ENCODE data around the gene CHST4.

Gene CHST4

GRCh38 chr16:71507061-71507460, 19.2 kb upstream of the CHST4 start:
- TF ChIP-seq EZH2 (IDR thresholded peaks at IDR 0.05; ENCODE audit: borderline replicate concordance, low read depth, low read length, severe bottlenecking) (no peak), CTCF (IDR thresholded peaks at IDR 0.05; ENCODE audit: borderline replicate concordance, extremely low read depth, low read length, poor library complexity, severe bottlenecking) (no peak)
- Histone ChIP-seq H2AFZ (ENCODE audit: low read depth, low read length) (no peak overlapping the region), H3K9ac (ENCODE audit: low read depth, low read length) (no peak overlapping the region), H3K27me3 (ENCODE audit: insufficient read depth, low read length, poor library complexity) (no peaks in the 10 kb centered on the region), H3K4me2 (ENCODE audit: insufficient read depth, low read length) (no peak overlapping the region), H3K4me3 (ENCODE audit: low read depth in 1 of 2, low read length in 2 of 2) (no peak overlapping the region), H3K4me1 (ENCODE audit: insufficient read depth, low read length) (no peaks in the 10 kb centered on the region), H4K20me1 (ENCODE audit: insufficient read depth, low read length) (no peaks in the 10 kb centered on the region), H3K36me3 (ENCODE audit: insufficient read depth, low read length) (no peaks in the 10 kb centered on the region), H3K79me2 (ENCODE audit: insufficient read depth, low read length) (no peaks in the 10 kb centered on the region), H3K27ac (ENCODE audit: low read length) (no peak overlapping the region), H3K9me3 (ENCODE audit: insufficient read depth, low read length, severe bottlenecking) (no peaks in the 10 kb centered on the region)
- no peak for DNase-seq
- no peak for ATAC-seq (ENCODE audit: insufficient read depth, low read depth)

GRCh38 chr16:71513302-71513701, 12.9 kb upstream of the CHST4 start:
- Histone ChIP-seq H3K27ac (ENCODE audit: low read length) (no peak overlapping the region), H2AFZ (ENCODE audit: low read depth, low read length) (no peak overlapping the region), H3K9ac (ENCODE audit: low read depth, low read length) (no peak overlapping the region), H3K9me3 (ENCODE audit: insufficient read depth, low read length, severe bottlenecking) (no peaks in the 10 kb centered on the region), H3K36me3 (ENCODE audit: insufficient read depth, low read length) (no peaks in the 10 kb centered on the region), H3K4me1 (ENCODE audit: insufficient read depth, low read length) (no peaks in the 10 kb centered on the region), H3K4me2 (ENCODE audit: insufficient read depth, low read length) (no peak overlapping the region), H4K20me1 (ENCODE audit: insufficient read depth, low read length) (no peaks in the 10 kb centered on the region), H3K4me3 (ENCODE audit: low read depth in 1 of 2, low read length in 2 of 2) (no peak overlapping the region), H3K27me3 (ENCODE audit: insufficient read depth, low read length, poor library complexity) (peaks cover 2% of the 10 kb centered on the region), H3K79me2 (ENCODE audit: insufficient read depth, low read length) (no peaks in the 10 kb centered on the region)
- no peak for DNase-seq
- TF ChIP-seq CTCF (IDR thresholded peaks at IDR 0.05; ENCODE audit: borderline replicate concordance, extremely low read depth, low read length, poor library complexity, severe bottlenecking), result no peak
- ATAC-seq (ENCODE audit: insufficient read depth, low read depth), result no peak

GRCh38 chr16:71514476-71514875, 11.8 kb upstream of the CHST4 start:
- H3K79me2 ChIP-seq (ENCODE audit: insufficient read depth, low read length), result no peaks in the 10 kb centered on the region
- H2AFZ ChIP-seq (ENCODE audit: low read depth, low read length), result no peak overlapping the region
- no peak overlapping the region for H3K4me3 ChIP-seq (ENCODE audit: low read depth in 1 of 2, low read length in 2 of 2)
- no peaks in the 10 kb centered on the region for H3K4me1 ChIP-seq (ENCODE audit: insufficient read depth, low read length)
- no peaks in the 10 kb centered on the region for H4K20me1 ChIP-seq (ENCODE audit: insufficient read depth, low read length)
- TF ChIP-seq CTCF (IDR thresholded peaks at IDR 0.05; ENCODE audit: borderline replicate concordance, extremely low read depth, low read length, poor library complexity, severe bottlenecking), result no peak
- TF ChIP-seq EZH2 (IDR thresholded peaks at IDR 0.05; ENCODE audit: borderline replicate concordance, low read depth, low read length, severe bottlenecking), result no peak
- H3K9ac ChIP-seq (ENCODE audit: low read depth, low read length), result no peak overlapping the region
- H3K36me3 ChIP-seq (ENCODE audit: insufficient read depth, low read length), result no peaks in the 10 kb centered on the region
- no peak for DNase-seq
- peaks cover 2% of the 10 kb centered on the region for H3K27me3 ChIP-seq (ENCODE audit: insufficient read depth, low read length, poor library complexity)
- ATAC-seq (ENCODE audit: insufficient read depth, low read depth), result no peak
- no peaks in the 10 kb centered on the region for H3K9me3 ChIP-seq (ENCODE audit: insufficient read depth, low read length, severe bottlenecking)
- no peak overlapping the region for H3K4me2 ChIP-seq (ENCODE audit: insufficient read depth, low read length)
- H3K27ac ChIP-seq (ENCODE audit: low read length), result no peak overlapping the region

- no peak overlapping the region for H3K4me2 ChIP-seq (ENCODE audit: insufficient read depth, low read length)
- no peak overlapping the region for H3K4me3 ChIP-seq (ENCODE audit: low read depth in 1 of 2, low read length in 2 of 2)
- H3K27ac ChIP-seq (ENCODE audit: low read length), result no peak overlapping the region
- no peaks in the 10 kb centered on the region for H3K36me3 ChIP-seq (ENCODE audit: insufficient read depth, low read length)
- H3K79me2 ChIP-seq (ENCODE audit: insufficient read depth, low read length), result no peaks in the 10 kb centered on the region
- no peak for ATAC-seq (ENCODE audit: insufficient read depth, low read depth)
- TF ChIP-seq CTCF (IDR thresholded peaks at IDR 0.05; ENCODE audit: borderline replicate concordance, extremely low read depth, low read length, poor library complexity, severe bottlenecking), result no peak
- no peak for TF ChIP-seq EZH2 (IDR thresholded peaks at IDR 0.05; ENCODE audit: borderline replicate concordance, low read depth, low read length, severe bottlenecking)
- no peaks in the 10 kb centered on the region for H3K9me3 ChIP-seq (ENCODE audit: insufficient read depth, low read length, severe bottlenecking)
- H3K4me1 ChIP-seq (ENCODE audit: insufficient read depth, low read length), result no peaks in the 10 kb centered on the region
- H3K9ac ChIP-seq (ENCODE audit: low read depth, low read length), result no peak overlapping the region
- H2AFZ ChIP-seq (ENCODE audit: low read depth, low read length), result no peak overlapping the region
- no peak for DNase-seq
- H3K27me3 ChIP-seq (ENCODE audit: insufficient read depth, low read length, poor library complexity), result peaks cover 2% of the 10 kb centered on the region
- H4K20me1 ChIP-seq (ENCODE audit: insufficient read depth, low read length), result no peaks in the 10 kb centered on the region
These were observed 11.2 kb upstream of the CHST4 start for GRCh38 chr16:71515026-71515425.
